ENCODE measurements around the gene NUPR1.
"Not testable (repeated sequence)": the region's sequence is repeated elsewhere in the genome, so short reads cannot be mapped to it uniquely, and the experiment has no call there.

The NUPR1 gene

GRCh38 chr16:28503470-28504259 is 35.1 kb downstream of the NUPR1 start:
- DNase-seq (ENCODE audit: low spot score in 2 of 2): no peak
- in situ Hi-C loops (cut with MboI; ENCODE audit: low sequenced_read_pairs): no loop called here
- H3K4me3 ChIP-seq: no peak overlapping the region
- no peaks in the 10 kb centered on the region for H3K4me1 ChIP-seq
- no peaks in the 10 kb centered on the region for H3K9me3 ChIP-seq
- H3K27me3 ChIP-seq (ENCODE audit: low read depth): peaks cover 4% of the 10 kb centered on the region; the same call in 1 of the 2 replicates
- H3K36me3 ChIP-seq (replicated peaks): no peaks in the 10 kb centered on the region

GRCh38 chr16:28502290-28502689 is 36.5 kb downstream of the NUPR1 start:
- DNase-seq (ENCODE audit: low spot score in 2 of 2): no peak
- Histone ChIP-seq H3K36me3 (replicated peaks) (no peaks in the 10 kb centered on the region), H3K4me1 (no peaks in the 10 kb centered on the region), H3K9me3 (no peaks in the 10 kb centered on the region), H3K4me3 (no peak overlapping the region), H3K27me3 (ENCODE audit: low read depth) (peaks cover 4% of the 10 kb centered on the region; the same call in 1 of the 2 replicates)
- in situ Hi-C loops (cut with MboI; ENCODE audit: low sequenced_read_pairs): no loop called here

- Histone ChIP-seq H3K27me3 (ENCODE audit: low read depth) (peaks cover 4% of the 10 kb centered on the region; the same call in 1 of the 2 replicates), H3K9me3 (no peaks in the 10 kb centered on the region), H3K36me3 (replicated peaks) (no peaks in the 10 kb centered on the region), H3K4me3 (no peak overlapping the region), H3K4me1 (no peaks in the 10 kb centered on the region)
- in situ Hi-C loops (cut with MboI; ENCODE audit: low sequenced_read_pairs): no loop called here
- no peak for DNase-seq (ENCODE audit: low spot score in 2 of 2)
Observed at GRCh38 chr16:28501258-28502232, 37.2 kb downstream of the NUPR1 start.

GRCh38 chr16:28500476-28501180 is 38.1 kb downstream of the NUPR1 start:
- H3K4me1 ChIP-seq; DNase-seq (ENCODE audit: low spot score in 2 of 2); H3K27me3 ChIP-seq (ENCODE audit: low read depth); H3K4me3 ChIP-seq; H3K9me3 ChIP-seq; H3K36me3 ChIP-seq (replicated peaks); in situ Hi-C loops (cut with MboI; ENCODE audit: low sequenced_read_pairs): not testable (repeated sequence)

- DNase-seq (ENCODE audit: low spot score in 2 of 2): no peak
- H3K27me3 ChIP-seq (ENCODE audit: low read depth): no peaks in the 10 kb centered on the region
- H3K4me1 ChIP-seq: no peaks in the 10 kb centered on the region
- no peak overlapping the region for H3K4me3 ChIP-seq
- in situ Hi-C loops (cut with MboI; ENCODE audit: low sequenced_read_pairs): loop anchor here (25.0 kb wide), 1 partner anchor 312 kb away; the partner anchor contains the start of gene ATXN2L
- no peaks in the 10 kb centered on the region for H3K36me3 ChIP-seq (replicated peaks)
- H3K9me3 ChIP-seq: no peaks in the 10 kb centered on the region
Observed at GRCh38 chr16:28499854-28500253, 38.9 kb downstream of the NUPR1 start.

GRCh38 chr16:28498666-28499381 is 40.0 kb downstream of the NUPR1 start:
- no peaks in the 10 kb centered on the region for H3K36me3 ChIP-seq (replicated peaks)
- H3K9me3 ChIP-seq: no peaks in the 10 kb centered on the region
- H3K27me3 ChIP-seq (ENCODE audit: low read depth): no peaks in the 10 kb centered on the region
- no peak overlapping the region for H3K4me3 ChIP-seq
- no peaks in the 10 kb centered on the region for H3K4me1 ChIP-seq
- DNase-seq (ENCODE audit: low spot score in 2 of 2): no peak
- in situ Hi-C loops (cut with MboI; ENCODE audit: low sequenced_read_pairs): loop anchor here (25.0 kb wide), 1 partner anchor 313 kb away; the partner anchor contains the start of gene ATXN2L

- Histone ChIP-seq H3K9me3 (no peaks in the 10 kb centered on the region), H3K4me1 (no peaks in the 10 kb centered on the region), H3K27me3 (ENCODE audit: low read depth) (no peaks in the 10 kb centered on the region), H3K4me3 (no peak overlapping the region), H3K36me3 (replicated peaks) (no peaks in the 10 kb centered on the region)
- no peak for DNase-seq (ENCODE audit: low spot score in 2 of 2)
- in situ Hi-C loops (cut with MboI; ENCODE audit: low sequenced_read_pairs): loop anchor here (25.0 kb wide), 1 partner anchor 314 kb away; the partner anchor contains the start of gene ATXN2L
Observed at GRCh38 chr16:28497861-28498599, 40.7 kb downstream of the NUPR1 start.

GRCh38 chr16:28497386-28497785 is 41.4 kb downstream of the NUPR1 start:
- Histone ChIP-seq H3K9me3 (no peaks in the 10 kb centered on the region), H3K36me3 (replicated peaks) (no peaks in the 10 kb centered on the region), H3K4me1 (no peaks in the 10 kb centered on the region; the same call in 1 of the 2 replicates), H3K4me3 (no peak overlapping the region), H3K27me3 (ENCODE audit: low read depth) (no peaks in the 10 kb centered on the region)
- DNase-seq (ENCODE audit: low spot score in 2 of 2): no peak
- in situ Hi-C loops (cut with MboI; ENCODE audit: low sequenced_read_pairs): loop anchor here (25.0 kb wide), 1 partner anchor 315 kb away; the partner anchor contains the start of gene ATXN2L

GRCh38 chr16:28496844-28497243 is 41.9 kb downstream of the NUPR1 start:
- Histone ChIP-seq H3K9me3 (no peaks in the 10 kb centered on the region), H3K4me1 (no peaks in the 10 kb centered on the region; the same call in 1 of the 2 replicates), H3K36me3 (replicated peaks) (no peaks in the 10 kb centered on the region), H3K27me3 (ENCODE audit: low read depth) (no peaks in the 10 kb centered on the region), H3K4me3 (no peak overlapping the region)
- no peak for DNase-seq (ENCODE audit: low spot score in 2 of 2)
- in situ Hi-C loops (cut with MboI; ENCODE audit: low sequenced_read_pairs): loop anchor here (25.0 kb wide), 1 partner anchor 315 kb away; the partner anchor contains the start of gene ATXN2L

- H3K4me3 ChIP-seq: no peak overlapping the region
- H3K27me3 ChIP-seq (ENCODE audit: low read depth): no peaks in the 10 kb centered on the region; the same call in 1 of the 2 replicates
- H3K9me3 ChIP-seq: no peaks in the 10 kb centered on the region
- peaks cover 1% of the 10 kb centered on the region for H3K4me1 ChIP-seq
- in situ Hi-C loops (cut with MboI; ENCODE audit: low sequenced_read_pairs): loop anchor here (25.0 kb wide), 1 partner anchor 316 kb away; the partner anchor contains the start of gene ATXN2L
- no peaks in the 10 kb centered on the region for H3K36me3 ChIP-seq (replicated peaks)
- DNase-seq (ENCODE audit: low spot score in 2 of 2): no peak
Observed at GRCh38 chr16:28495795-28496749, 42.7 kb downstream of the NUPR1 start.

- no peaks in the 10 kb centered on the region; the same call in 1 of the 2 replicates for H3K27me3 ChIP-seq (ENCODE audit: low read depth)
- peaks cover 5% of the 10 kb centered on the region for H3K4me1 ChIP-seq
- no peaks in the 10 kb centered on the region for H3K9me3 ChIP-seq
- H3K4me3 ChIP-seq: no peak overlapping the region
- in situ Hi-C loops (cut with MboI; ENCODE audit: low sequenced_read_pairs): loop anchor here (25.0 kb wide), 1 partner anchor 317 kb away; the partner anchor contains the start of gene ATXN2L
- DNase-seq (ENCODE audit: low spot score in 2 of 2): no peak
- no peaks in the 10 kb centered on the region for H3K36me3 ChIP-seq (replicated peaks)
Observed at GRCh38 chr16:28495098-28495793, 43.5 kb downstream of the NUPR1 start.
